PC-3 (cell line): ENCODE measurements around the gene DNAH7.

Experiments
- CTCF ChIP-seq: fragments of 300-600 bp; sonication (generic); conservative IDR thresholded peaks from 2 replicates; pipeline ENCODE4 v1.5.1; 2017; ENCODE audit warnings: antibody characterized with exemption, low read depth, mild to moderate bottlenecking, low read length
- EZH2 ChIP-seq: fragments of 300-600 bp; sonication (generic); IDR thresholded peaks from one replicate; pipeline ENCODE4 v1.6.1; 2017; ENCODE audit warnings: antibody characterized with exemption, mild to moderate bottlenecking, low read length; ENCODE audit not compliant: unreplicated experiment
- EZH2phosphoT487 ChIP-seq: fragments of 300-600 bp; sonication (generic); IDR thresholded peaks from 2 replicates; pipeline ENCODE4 v1.6.1; 2018; ENCODE audit warnings: mild to moderate bottlenecking, antibody characterized with exemption, low read length, borderline replicate concordance

DNA sequence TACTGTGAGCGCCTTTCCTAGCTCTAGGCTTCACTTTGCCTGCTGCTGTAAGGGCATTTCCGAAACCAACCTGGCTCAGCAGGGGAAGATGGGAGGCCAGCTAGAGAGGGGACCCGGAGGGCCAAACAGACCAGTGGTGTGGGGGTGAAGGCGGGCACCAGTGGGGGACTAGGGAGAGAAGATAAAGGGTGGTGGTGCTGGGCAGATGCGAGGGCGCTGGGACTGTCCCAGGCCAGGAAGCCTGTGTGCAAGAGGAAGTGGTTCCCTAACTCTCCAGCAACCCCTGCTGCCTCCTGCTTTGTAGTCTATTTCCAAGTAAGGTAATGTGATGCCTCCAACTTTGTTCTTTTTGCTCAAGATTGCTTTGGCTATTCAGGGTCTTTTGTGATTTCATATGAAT, 73.1 kb downstream of the DNAH7 start:
- no peak for TF ChIP-seq CTCF
- no peak for TF ChIP-seq EZH2
- TF ChIP-seq EZH2phosphoT487 = no peak
